HepG2 (cell line): ENCODE measurements around the gene DNASE2. TPM values are rescaled to one million over a fixed set of nuclear protein-coding genes. Genes with fewer than 3 reads are reported as not detected.

Experiments
- ARID2 ChIP-seq: sonication (generic); formaldehyde crosslinking; IDR thresholded peaks from 2 replicates; pipeline ENCODE4 v1.8.1; 2022; ENCODE audit warnings: mild to moderate bottlenecking, missing genetic modification reagents, borderline replicate concordance
- ATF1 ChIP-seq: IDR thresholded peaks from 2 replicates; pipeline ENCODE4 v1.6.1; 2016; ENCODE audit warnings: mild to moderate bottlenecking, control low read depth
- CEBPZ ChIP-seq: IDR thresholded peaks from 2 replicates; pipeline ENCODE4 v1.6.1; 2012; ENCODE audit warnings: low read length, improper control_type of control experiment
- HDAC1 ChIP-seq: sonication (generic); formaldehyde crosslinking; IDR thresholded peaks from 2 replicates; pipeline ENCODE4 v1.5.1; 2020; ENCODE audit warnings: mild to moderate bottlenecking, missing genetic modification reagents
- NKX3-1 ChIP-seq: sonication (generic); formaldehyde crosslinking; IDR thresholded peaks from 2 replicates; pipeline ENCODE4 v1.5.0; 2020; ENCODE audit warnings: missing genetic modification reagents
- POGZ ChIP-seq: sonication (generic); formaldehyde crosslinking; IDR thresholded peaks from 2 replicates; pipeline ENCODE4 v1.4.0; 2020; ENCODE audit warnings: mild to moderate bottlenecking, missing genetic modification reagents
- RNF2 ChIP-seq: fragments of 450-650 bp; conservative IDR thresholded peaks from 2 replicates; pipeline ENCODE4 v1.6.1; 2016; ENCODE audit warnings: low read depth
- SIX1 ChIP-seq: sonication (generic); formaldehyde crosslinking; IDR thresholded peaks from 2 replicates; pipeline ENCODE4 v1.4.0; 2020; ENCODE audit warnings: missing genetic modification reagents, borderline replicate concordance
- SRSF9 ChIP-seq: fragments of 200-400 bp; formaldehyde crosslinking; IDR thresholded peaks from 2 replicates; pipeline ENCODE4 v1.6.1; 2018; ENCODE audit warnings: borderline replicate concordance, mild to moderate bottlenecking, low read depth, low read length; ENCODE audit not compliant: insufficient read depth, poor library complexity, severe bottlenecking
- THAP9 ChIP-seq: sonication (generic); formaldehyde crosslinking; IDR thresholded peaks from 2 replicates; pipeline ENCODE4; 2020; ENCODE audit warnings: missing genetic modification reagents, mild to moderate bottlenecking, borderline replicate concordance
- U2AF2 ChIP-seq: fragments of 200-400 bp; formaldehyde crosslinking; IDR thresholded peaks from 2 replicates; pipeline ENCODE4 v1.6.1; 2017; ENCODE audit warnings: low read depth, mild to moderate bottlenecking, low read length
- ZNF276 ChIP-seq: sonication (generic); formaldehyde crosslinking; IDR thresholded peaks from 2 replicates; pipeline ENCODE4 v1.4.0; 2020; ENCODE audit warnings: mild to moderate bottlenecking, low read depth, missing genetic modification reagents
- ZNF747 ChIP-seq: sonication (generic); formaldehyde crosslinking; IDR thresholded peaks from 2 replicates; pipeline ENCODE4 v1.8.1; 2023; ENCODE audit warnings: missing genetic modification reagents, mild to moderate bottlenecking, borderline replicate concordance
- polyA plus RNA-seq, 8 experiments: library from polyadenylated mRNA; depleted of rRNA in 3 of 8; stranded (reverse) in 7 of 8; unstranded in 1 of 8; fragments of >200 nt; fragmentation: Illumina TruSeq in 4 of 8; extraction: Trizol in 4 of 8; gene quantifications; 2 replicates each; pipeline versions ENCODE4 v1.2.1 to v1.2.3, GENCODE V29; 2011 to 2016; ENCODE audit warnings: low read depth in 4 of 8, missing spikeins in 1 of 8, mixed read lengths in 1 of 8; ENCODE audit not compliant: insufficient read depth in 1 of 8
- total RNA-seq, 5 experiments: library from RNA; depleted of rRNA; stranded (reverse); fragments of >200 nt; fragmentation: Illumina TruSeq; extraction: Trizol; gene quantifications; 2 replicates each; pipeline ENCODE4 v1.2.3, GENCODE V29; 2016; ENCODE audit warnings: low read depth in 1 of 5
- TF ChIP-seq, protein P1 (sequence below), 2 experiments: sonication (generic) in 1 of 2; formaldehyde crosslinking in 1 of 2; IDR thresholded peaks; 2 replicates each; pipeline versions ENCODE4 v1.4.0 to v1.6.1; 2016 to 2020; ENCODE audit warnings: borderline replicate concordance in 1 of 2, low read depth in 1 of 2, mild to moderate bottlenecking in 1 of 2, missing genetic modification reagents in 1 of 2

The DNASE2 gene
- total and polyA plus RNA-seq, 2 of the 13 experiments (the other 11 are each of a cell fraction or from before 2014, with no cell fraction given), result 7.5 to 16.2 TPM

GRCh38 chr19:12847159-12848139 is 33.8 kb downstream of the DNASE2 start (continued):
- TF ChIP-seq HDAC1 (0 out of 2 replicates have a peak, but pooled peaks have one; percentile 32), NKX3-1 (CRISPR knock-in tag) (no peak), ZNF276 (CRISPR knock-in tag) (no peak), RNF2 (no peak), THAP9 (CRISPR knock-in tag) (no peak), SRSF9 (no peak), SIX1 (CRISPR knock-in tag) (no peak), U2AF2 (no peak), POGZ (CRISPR knock-in tag) (no peak), ATF1 (no peak), ZNF747 (CRISPR knock-in tag) (no peak), CEBPZ (no peak), ARID2 (no peak)
- TF ChIP-seq, protein P1, sequence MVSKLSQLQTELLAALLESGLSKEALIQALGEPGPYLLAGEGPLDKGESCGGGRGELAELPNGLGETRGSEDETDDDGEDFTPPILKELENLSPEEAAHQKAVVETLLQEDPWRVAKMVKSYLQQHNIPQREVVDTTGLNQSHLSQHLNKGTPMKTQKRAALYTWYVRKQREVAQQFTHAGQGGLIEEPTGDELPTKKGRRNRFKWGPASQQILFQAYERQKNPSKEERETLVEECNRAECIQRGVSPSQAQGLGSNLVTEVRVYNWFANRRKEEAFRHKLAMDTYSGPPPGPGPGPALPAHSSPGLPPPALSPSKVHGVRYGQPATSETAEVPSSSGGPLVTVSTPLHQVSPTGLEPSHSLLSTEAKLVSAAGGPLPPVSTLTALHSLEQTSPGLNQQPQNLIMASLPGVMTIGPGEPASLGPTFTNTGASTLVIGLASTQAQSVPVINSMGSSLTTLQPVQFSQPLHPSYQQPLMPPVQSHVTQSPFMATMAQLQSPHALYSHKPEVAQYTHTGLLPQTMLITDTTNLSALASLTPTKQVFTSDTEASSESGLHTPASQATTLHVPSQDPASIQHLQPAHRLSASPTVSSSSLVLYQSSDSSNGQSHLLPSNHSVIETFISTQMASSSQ (IDR thresholded peaks at IDR 0.05; ENCODE audit: low read depth), result no peak
- TF ChIP-seq, protein P1 (CRISPR knock-in tag; IDR thresholded peaks at IDR 0.05; ENCODE audit: borderline replicate concordance), result no peak; the same call in 1 of the 2 replicates
